ENCODE measurements around the gene LMX1B.

Gene LMX1B

DNA sequence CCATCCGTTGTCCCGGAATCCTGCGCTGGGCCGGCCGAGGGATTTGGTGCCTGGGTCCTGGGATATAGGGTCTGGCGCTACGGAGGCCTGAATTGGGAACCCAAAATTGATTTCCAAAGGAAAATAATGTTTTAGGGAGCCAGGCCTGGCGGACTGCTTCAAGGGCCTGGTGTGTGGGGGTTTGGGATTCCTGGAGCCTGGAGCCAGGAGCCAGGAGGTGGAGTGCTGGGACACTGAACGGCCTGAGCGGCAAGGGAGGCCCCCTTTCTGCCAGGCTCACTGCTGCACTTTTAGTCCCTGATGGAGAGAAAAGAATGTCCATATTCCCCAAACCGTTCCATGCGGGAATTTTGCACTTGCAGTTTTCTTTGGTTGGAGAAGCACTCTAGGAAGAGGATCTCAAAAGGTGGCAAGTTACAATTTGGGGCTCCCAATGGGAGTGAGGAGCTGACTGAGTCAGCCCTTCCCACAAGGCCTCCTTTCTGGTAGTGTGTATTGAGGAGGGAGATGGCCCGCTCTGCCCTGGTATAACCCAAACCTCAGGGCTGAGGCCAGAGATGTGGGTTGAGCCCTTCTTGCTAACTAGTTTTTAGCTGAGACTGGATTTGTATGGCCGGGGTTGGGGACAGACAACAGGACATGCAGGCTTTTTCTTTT, 2.2 kb downstream of the LMX1B start:
- intact Hi-C loops (cut with DNase I), result loop anchor here (10.0 kb wide), 1 partner anchor 169 kb away; no protein-coding TSS in a partner anchor
- DNase-seq, result no peak

DNA sequence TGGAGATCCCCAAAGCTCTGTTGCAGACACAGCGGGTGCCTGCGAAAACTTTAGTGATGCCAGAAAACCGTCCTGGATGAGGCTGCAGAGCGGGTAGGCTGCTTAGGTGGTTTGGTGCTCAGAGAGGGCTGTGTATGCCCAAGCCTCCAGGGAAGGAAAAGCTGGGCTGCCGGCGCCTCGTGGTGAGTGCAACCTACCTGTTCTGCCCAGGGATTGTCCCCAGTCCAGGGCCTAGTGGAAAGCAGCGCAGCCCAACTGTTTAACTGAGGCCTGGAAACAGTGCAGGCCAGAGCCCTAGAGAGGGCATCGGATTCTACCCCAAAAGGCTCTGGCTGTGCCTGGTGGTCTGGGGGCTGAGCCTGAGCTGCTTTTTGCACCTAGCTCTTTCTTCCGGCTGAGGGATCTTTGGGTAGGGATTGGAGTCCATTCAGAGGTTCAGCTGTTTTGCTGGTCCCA, 2.8 kb downstream of the LMX1B start:
- intact Hi-C loops (cut with DNase I), result loop anchor here (10.0 kb wide), 1 partner anchor 168 kb away; no protein-coding TSS in a partner anchor
- no peak for DNase-seq

GRCh38 chr9:126617003-126617822, 3.5 kb downstream of the LMX1B start:
- no peak for DNase-seq
- intact Hi-C loops (cut with DNase I), result loop anchor here (10.0 kb wide), 1 partner anchor 168 kb away; no protein-coding TSS in a partner anchor

GRCh38 chr9:126617823-126618165, 4.1 kb downstream of the LMX1B start:
- intact Hi-C loops (cut with DNase I), result loop anchor here (10.0 kb wide), 1 partner anchor 167 kb away; no protein-coding TSS in a partner anchor
- no peak for DNase-seq

- intact Hi-C loops (cut with DNase I), result loop anchor here (10.0 kb wide), 1 partner anchor 167 kb away; no protein-coding TSS in a partner anchor
- DNase-seq, result no peak
These were observed 4.5 kb downstream of the LMX1B start for GRCh38 chr9:126618190-126618584.

DNA sequence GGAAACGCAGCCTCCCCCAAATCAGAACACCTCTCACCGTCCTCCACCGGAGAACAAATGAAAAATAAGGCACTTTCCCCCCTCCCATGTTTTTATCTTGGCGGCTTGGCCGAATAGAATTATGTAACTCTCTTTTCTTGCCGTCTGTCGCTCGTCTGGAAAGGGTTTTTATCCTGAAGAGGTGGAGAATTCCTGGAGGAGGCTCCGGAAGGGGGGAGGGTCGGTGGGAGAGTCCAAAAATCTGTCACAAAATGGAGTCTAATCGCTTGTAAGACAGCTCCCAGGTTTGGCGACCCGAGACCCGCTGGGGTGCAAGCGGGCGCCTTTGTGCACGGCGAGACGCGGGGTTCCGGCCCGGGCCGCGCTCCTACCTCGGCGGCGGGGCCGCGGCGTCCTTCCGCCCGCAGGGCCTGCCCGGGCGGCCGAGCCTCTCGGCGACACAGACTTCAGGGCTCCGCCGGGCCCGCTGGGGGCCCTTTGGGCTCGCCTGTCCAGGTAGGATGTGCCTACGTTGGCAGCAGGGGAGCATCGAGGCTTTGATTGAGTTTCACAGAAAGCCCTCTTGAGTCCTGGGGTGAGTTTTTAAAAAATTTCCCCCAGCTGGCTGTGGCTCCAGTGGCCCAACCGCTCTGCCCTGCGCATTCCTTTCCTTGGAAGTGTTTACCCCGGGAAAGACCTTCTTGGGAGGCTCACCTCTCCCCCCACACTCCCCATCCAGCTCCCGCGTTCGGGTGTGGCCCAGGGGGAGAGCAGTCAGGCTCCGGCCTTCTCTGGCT, 5.0 kb downstream of the LMX1B start:
- intact Hi-C loops (cut with DNase I), result loop anchor here (10.0 kb wide), 1 partner anchor 166 kb away; no protein-coding TSS in a partner anchor

DNA sequence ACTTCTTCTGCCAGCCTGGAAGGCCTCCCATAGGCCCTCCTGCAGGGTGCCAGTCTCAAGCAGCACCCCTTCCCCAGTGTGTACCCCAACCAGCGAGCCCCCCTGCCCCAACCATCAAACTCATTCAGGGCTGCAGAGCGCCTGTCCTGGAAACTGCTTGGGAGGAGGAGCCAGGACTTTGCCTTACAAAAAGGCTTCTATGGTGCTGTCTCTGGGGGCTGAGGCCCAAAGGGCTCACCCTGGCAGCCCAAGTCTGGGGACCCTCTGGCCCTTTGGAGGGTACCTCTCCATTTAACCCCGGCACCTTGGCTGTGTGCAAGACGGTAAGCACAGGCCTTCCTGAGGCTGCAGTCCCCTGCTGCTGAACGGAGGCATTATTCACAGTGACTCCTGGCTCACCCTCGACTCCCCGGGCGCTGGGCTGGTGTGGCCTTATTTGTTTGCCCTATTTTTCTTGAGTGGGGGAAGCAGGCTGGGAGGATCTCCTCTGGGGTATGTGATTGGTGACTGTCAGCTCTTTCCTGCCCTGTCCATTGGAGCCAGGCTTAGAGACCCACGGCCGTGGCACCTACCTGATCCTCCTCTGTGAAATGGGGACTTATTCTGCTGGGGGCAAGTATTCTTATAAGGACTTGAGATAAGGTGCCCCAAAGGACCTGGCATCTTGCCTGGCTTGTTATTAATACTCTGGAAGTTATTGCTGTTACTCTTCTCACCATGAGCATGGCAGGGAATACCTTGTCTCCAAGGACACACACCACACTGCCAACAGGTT, 5.8 kb downstream of the LMX1B start:
- intact Hi-C loops (cut with DNase I), result loop anchor here (10.0 kb wide), 1 partner anchor 165 kb away; no protein-coding TSS in a partner anchor
- DNase-seq, result no peak

More for the DNA sequence above, 5.0 kb downstream of the LMX1B start:
- DNase-seq, result no peak

DNA sequence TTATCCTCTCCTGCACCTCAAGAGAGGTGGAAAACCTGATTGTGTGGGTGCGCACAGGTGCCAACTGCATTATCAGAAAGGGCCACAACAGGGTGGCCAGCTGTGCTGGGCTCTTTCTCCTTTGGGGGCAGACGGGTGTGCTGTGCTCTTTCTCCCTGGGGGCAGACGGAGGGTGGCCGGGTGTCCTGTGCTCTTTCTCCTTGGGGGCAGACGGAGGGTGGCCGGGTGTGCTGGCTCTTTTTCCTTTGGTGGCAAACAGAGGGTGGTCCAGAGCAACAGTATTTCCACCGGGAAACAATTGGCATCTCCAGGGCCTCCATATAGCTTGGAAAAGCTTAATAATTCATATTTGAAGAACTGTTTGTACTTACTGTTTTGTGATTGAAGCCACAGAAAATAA, 6.8 kb downstream of the LMX1B start:
- intact Hi-C loops (cut with DNase I), result no loop called here
- no peak for DNase-seq

GRCh38 chr9:126621061-126621918, 7.6 kb downstream of the LMX1B start:
- intact Hi-C loops (cut with DNase I), result no loop called here
- DNase-seq, result no peak

GRCh38 chr9:126621919-126622735, 8.4 kb downstream of the LMX1B start:
- intact Hi-C loops (cut with DNase I), result no loop called here
- no peak for DNase-seq

- DNase-seq, result no peak
- intact Hi-C loops (cut with DNase I), result no loop called here
These were observed 9.6 kb downstream of the LMX1B start for GRCh38 chr9:126623314-126623666.

- intact Hi-C loops (cut with DNase I), result no loop called here
- no peak for DNase-seq
These were observed 10.1 kb downstream of the LMX1B start for GRCh38 chr9:126623667-126624478.

- DNase-seq, result no peak
These were observed 10.7 kb downstream of the LMX1B start for GRCh38 chr9:126624479-126624826.

GRCh38 chr9:126624912-126625311, 11.2 kb downstream of the LMX1B start:
- intact Hi-C loops (cut with DNase I), result no loop called here
- no peak for DNase-seq

More at GRCh38 chr9:126624479-126624826, 10.7 kb downstream of the LMX1B start:
- intact Hi-C loops (cut with DNase I), result no loop called here

- intact Hi-C loops (cut with DNase I), result no loop called here
- DNase-seq, result no peak
These were observed 11.8 kb downstream of the LMX1B start for GRCh38 chr9:126625329-126626126.

All from head of caudate nucleus (tissue), 42 donors.